Ascending aorta (tissue), 2 donors: Measurements from ENCODE around the gene CDH13. TPM values are rescaled to one million over a fixed set of nuclear protein-coding genes. Genes with fewer than 3 reads are reported as not detected.

Source experiments
- DNase-seq, 2 donors: peaks; one replicate each; pipeline ENCODE4 v3.0.0-alpha.2; 2019; ENCODE audit warnings: low spot score in 2 of 2
- H3K27ac ChIP-seq, 2 donors: fragments of 200-600 bp; sonication (generic); one replicate each; pipeline ENCODE4 v1.5.1; 2016 to 2017; ENCODE audit warnings: mild to moderate bottlenecking in 1 of 2
- H3K27me3 ChIP-seq: fragments of 200-600 bp; sonication (generic); one replicate; pipeline ENCODE4 v1.5.1; 2017
- H3K36me3 ChIP-seq, 2 donors: fragments of 200-600 bp; sonication (generic); one replicate each; pipeline ENCODE4 v1.5.1; 2016
- H3K4me1 ChIP-seq, 2 donors: fragments of 200-600 bp; sonication (generic); one replicate each; pipeline ENCODE4 v1.5.1; 2016 to 2017; ENCODE audit warnings: mild to moderate bottlenecking in 1 of 2
- H3K4me3 ChIP-seq, 2 donors: fragments of 200-600 bp; sonication (generic); one replicate each; pipeline ENCODE4 v1.5.1; 2016 to 2017; ENCODE audit warnings: mild to moderate bottlenecking in 1 of 2
- H3K9me3 ChIP-seq, 2 donors: fragments of 200-600 bp; sonication (generic); one replicate each; pipeline ENCODE4 v1.5.1; 2016
- intact Hi-C: fragments of 100-400 bp; cut with DNase I; formaldehyde crosslinking; loops from one replicate; pipeline ENCODE4 v1.15.1; 2023
- total RNA-seq: library from RNA; depleted of rRNA; stranded (reverse); fragments of >200 nt; gene quantifications from one replicate; pipeline ENCODE4 v1.1.0, GENCODE V29; 2016
- TF ChIP-seq, protein P1 (sequence below), 3 experiments: fragments of 200-600 bp in 2 of 3; fragments of 450-650 bp in 1 of 3; sonication (generic) in 2 of 3; IDR thresholded peaks; one replicate each; pipeline ENCODE4 v1.5.1; 2016 to 2019; ENCODE audit warnings: antibody characterized with exemption in 3 of 3, mild to moderate bottlenecking in 1 of 3, moderate library complexity in 1 of 3

The CDH13 gene
- total RNA-seq, 1 donor from 2014 or later = 160 TPM

- H3K27ac ChIP-seq = peak overlapping the region; percentile 94 to 97
- H3K4me3 ChIP-seq = no peak overlapping the region
- TF ChIP-seq, protein P1, sequence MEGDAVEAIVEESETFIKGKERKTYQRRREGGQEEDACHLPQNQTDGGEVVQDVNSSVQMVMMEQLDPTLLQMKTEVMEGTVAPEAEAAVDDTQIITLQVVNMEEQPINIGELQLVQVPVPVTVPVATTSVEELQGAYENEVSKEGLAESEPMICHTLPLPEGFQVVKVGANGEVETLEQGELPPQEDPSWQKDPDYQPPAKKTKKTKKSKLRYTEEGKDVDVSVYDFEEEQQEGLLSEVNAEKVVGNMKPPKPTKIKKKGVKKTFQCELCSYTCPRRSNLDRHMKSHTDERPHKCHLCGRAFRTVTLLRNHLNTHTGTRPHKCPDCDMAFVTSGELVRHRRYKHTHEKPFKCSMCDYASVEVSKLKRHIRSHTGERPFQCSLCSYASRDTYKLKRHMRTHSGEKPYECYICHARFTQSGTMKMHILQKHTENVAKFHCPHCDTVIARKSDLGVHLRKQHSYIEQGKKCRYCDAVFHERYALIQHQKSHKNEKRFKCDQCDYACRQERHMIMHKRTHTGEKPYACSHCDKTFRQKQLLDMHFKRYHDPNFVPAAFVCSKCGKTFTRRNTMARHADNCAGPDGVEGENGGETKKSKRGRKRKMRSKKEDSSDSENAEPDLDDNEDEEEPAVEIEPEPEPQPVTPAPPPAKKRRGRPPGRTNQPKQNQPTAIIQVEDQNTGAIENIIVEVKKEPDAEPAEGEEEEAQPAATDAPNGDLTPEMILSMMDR (IDR thresholded peaks at IDR 0.05) = peak in 2 of 3 experiments; percentile 10 to 36
- H3K27me3 ChIP-seq = no peaks in the 10 kb centered on the region
- intact Hi-C loops = loop anchor here (2.0 to 5.0 kb wide), 2 partner anchors 125 to 760 kb away; no protein-coding TSS in a partner anchor
- H3K9me3 ChIP-seq = no peaks in the 10 kb centered on the region
- peak in 1 of 2 donors; percentile 70 for DNase-seq
- no peaks in the 10 kb centered on the region for H3K36me3 ChIP-seq
- H3K4me1 ChIP-seq = peaks cover 9 to 46% of the 10 kb centered on the region in 2 donors
Observed at GRCh38 chr16:82631701-82632685, 5.2 kb downstream of the CDH13 start.

- H3K36me3 ChIP-seq = no peaks in the 10 kb centered on the region
- intact Hi-C loops = loop anchor here (5.0 kb wide), 1 partner anchor 758 kb away; no protein-coding TSS in a partner anchor
- peak overlapping the region in 1 of 2 donors; percentile 22 for H3K4me3 ChIP-seq
- peak overlapping the region; percentile 94 to 97 for H3K27ac ChIP-seq
- TF ChIP-seq, protein P1 (IDR thresholded peaks at IDR 0.05) = no peak
- H3K9me3 ChIP-seq = no peaks in the 10 kb centered on the region
- peaks cover 9 to 45% of the 10 kb centered on the region in 2 donors for H3K4me1 ChIP-seq
- no peaks in the 10 kb centered on the region for H3K27me3 ChIP-seq
- peak in 1 of 2 donors; percentile 77 for DNase-seq
Observed at GRCh38 chr16:82633964-82634600, 7.3 kb downstream of the CDH13 start.

GRCh38 chr16:82634955-82635610 is 8.3 kb downstream of the CDH13 start:
- no peak for DNase-seq
- intact Hi-C loops = loop anchor here (5.0 kb wide), 1 partner anchor 757 kb away; no protein-coding TSS in a partner anchor
- H3K9me3 ChIP-seq = no peaks in the 10 kb centered on the region
- H3K4me1 ChIP-seq = peaks cover 7 to 40% of the 10 kb centered on the region in 2 donors
- no peaks in the 10 kb centered on the region for H3K36me3 ChIP-seq
- H3K27me3 ChIP-seq = no peaks in the 10 kb centered on the region
- TF ChIP-seq, protein P1 (IDR thresholded peaks at IDR 0.05) = no peak
- peak overlapping the region; percentile 94 to 97 for H3K27ac ChIP-seq
- no peak overlapping the region for H3K4me3 ChIP-seq

DNA sequence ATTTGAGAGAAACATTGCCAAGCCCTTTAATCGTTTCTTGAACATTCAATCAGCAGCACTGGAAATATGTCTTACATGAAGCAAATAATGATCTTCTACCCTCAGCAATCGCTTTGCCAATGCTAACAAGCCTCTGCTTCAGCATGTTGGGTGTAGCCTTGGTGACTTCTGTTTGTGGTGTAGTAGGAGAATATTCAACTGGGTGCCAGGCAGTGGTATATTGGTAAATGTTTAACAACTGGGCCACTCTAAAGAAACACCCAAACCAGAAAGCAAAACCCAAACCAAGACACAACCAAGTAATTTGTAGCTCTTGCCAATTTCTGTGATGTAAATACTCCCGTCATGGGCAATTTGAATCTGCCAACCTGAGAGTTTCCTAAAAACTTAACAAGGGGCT is 9.7 kb downstream of the CDH13 start:
- intact Hi-C loops = no loop called here
- H3K27ac ChIP-seq = no peak overlapping the region
- H3K9me3 ChIP-seq = no peaks in the 10 kb centered on the region
- no peaks in the 10 kb centered on the region for H3K27me3 ChIP-seq
- no peak for DNase-seq
- H3K36me3 ChIP-seq = no peaks in the 10 kb centered on the region
- no peak overlapping the region for H3K4me3 ChIP-seq
- TF ChIP-seq, protein P1 (IDR thresholded peaks at IDR 0.05) = no peak
- H3K4me1 ChIP-seq = peaks cover 7 to 28% of the 10 kb centered on the region in 2 donors

DNA sequence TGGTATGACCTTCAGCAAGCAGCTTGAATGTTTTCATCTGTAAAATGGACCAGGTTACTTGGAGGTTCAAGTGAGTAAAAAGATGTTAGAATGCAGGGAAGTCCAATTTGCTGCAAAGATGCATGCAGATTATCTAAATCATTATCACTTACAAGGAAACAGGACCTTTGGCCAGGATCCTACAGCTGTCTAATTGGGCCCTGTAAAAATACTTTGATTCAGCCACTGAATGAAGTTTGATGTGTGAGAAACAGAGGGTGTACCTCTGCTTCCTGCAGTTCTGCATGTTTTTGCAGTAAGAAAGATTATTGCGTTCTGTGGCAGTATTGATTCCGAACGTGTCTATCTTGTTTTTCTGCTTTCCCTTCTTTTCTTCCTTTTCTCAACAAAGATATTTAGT is 10.2 kb downstream of the CDH13 start:
- intact Hi-C loops = no loop called here
- DNase-seq = no peak
- TF ChIP-seq, protein P1 (IDR thresholded peaks at IDR 0.05) = no peak
- no peak overlapping the region for H3K27ac ChIP-seq
- no peak overlapping the region for H3K4me3 ChIP-seq
- H3K4me1 ChIP-seq = peaks cover 7 to 24% of the 10 kb centered on the region in 2 donors
- H3K36me3 ChIP-seq = no peaks in the 10 kb centered on the region
- no peaks in the 10 kb centered on the region for H3K27me3 ChIP-seq
- H3K9me3 ChIP-seq = no peaks in the 10 kb centered on the region
